ENCODE results near the gene SETD1B. TPM values are rescaled to one million over a fixed set of nuclear protein-coding genes. Genes with fewer than 3 reads are reported as not detected.

Gene SETD1B
- total RNA-seq, 2 experiments from 2014 or later: 33.7 to 35.9 TPM

DNA sequence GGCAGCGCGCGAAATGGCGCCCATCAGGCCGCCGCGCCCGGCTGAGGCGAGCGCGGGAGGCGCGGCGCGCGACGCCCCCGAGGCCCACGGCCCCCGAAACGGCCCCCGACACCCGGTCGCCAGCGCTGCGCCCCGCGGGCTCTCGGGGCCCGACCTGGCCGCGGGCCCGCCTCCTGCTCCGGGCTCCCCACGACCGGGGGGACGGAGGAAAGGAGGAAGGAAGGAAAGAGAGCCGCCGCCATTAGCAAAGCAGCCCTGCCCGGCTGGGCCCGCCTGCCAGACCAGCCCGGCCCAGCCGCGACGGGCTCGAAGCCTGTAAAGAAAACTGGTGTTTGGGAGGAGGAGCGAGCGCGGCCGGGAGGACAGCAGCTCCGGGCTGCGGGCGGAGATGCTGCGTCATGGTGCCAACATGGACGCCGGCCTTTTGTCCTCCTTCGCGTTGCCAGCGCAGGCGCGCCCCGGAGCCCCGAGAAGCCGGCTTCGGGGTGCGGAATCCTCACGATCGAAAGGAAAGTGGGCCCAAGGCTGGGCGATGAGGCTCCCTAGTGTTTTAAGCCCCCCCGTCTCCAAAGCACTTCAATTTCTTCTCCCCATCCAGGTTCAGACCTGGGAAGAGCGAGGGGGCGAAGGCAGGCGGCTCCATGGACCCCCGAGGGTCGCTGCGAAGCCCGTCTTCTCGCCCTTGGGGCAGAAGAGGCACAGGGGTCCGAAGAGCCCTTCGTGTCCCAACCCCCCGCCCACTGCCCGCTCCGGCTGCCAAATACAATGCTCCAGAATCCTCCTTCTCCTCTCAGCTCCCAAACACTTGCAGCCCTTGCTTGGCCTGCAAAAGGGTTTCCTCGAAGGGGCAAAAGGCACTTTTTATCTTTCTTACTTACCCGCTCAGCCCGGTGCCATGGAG is 2.9 kb upstream of the SETD1B start:
- peak overlapping the region; percentile 100 for H3K27ac Mint-ChIP-seq
- H3K36me3 Mint-ChIP-seq: peaks cover 24% of the 10 kb centered on the region
- CTCF ChIA-PET: interaction anchor here (0.6 to 45.4 kb wide), 4 partner anchors 3 to 911 kb away, joined by 3 to 1678 read pairs (median 848); partner anchors contain the start of genes PSMD9, RHOF and SETD1B
- peaks cover 26% of the 10 kb centered on the region for H3K4me1 Mint-ChIP-seq
- DNase-seq (peak; percentile 84), ATAC-seq (peak; percentile 10)
- no peaks in the 10 kb centered on the region for H3K27me3 Mint-ChIP-seq
- H3K4me3 Mint-ChIP-seq: peak overlapping the region; percentile 89
- H3K9me3 Mint-ChIP-seq (ENCODE audit: low read depth): no peaks in the 10 kb centered on the region

DNA sequence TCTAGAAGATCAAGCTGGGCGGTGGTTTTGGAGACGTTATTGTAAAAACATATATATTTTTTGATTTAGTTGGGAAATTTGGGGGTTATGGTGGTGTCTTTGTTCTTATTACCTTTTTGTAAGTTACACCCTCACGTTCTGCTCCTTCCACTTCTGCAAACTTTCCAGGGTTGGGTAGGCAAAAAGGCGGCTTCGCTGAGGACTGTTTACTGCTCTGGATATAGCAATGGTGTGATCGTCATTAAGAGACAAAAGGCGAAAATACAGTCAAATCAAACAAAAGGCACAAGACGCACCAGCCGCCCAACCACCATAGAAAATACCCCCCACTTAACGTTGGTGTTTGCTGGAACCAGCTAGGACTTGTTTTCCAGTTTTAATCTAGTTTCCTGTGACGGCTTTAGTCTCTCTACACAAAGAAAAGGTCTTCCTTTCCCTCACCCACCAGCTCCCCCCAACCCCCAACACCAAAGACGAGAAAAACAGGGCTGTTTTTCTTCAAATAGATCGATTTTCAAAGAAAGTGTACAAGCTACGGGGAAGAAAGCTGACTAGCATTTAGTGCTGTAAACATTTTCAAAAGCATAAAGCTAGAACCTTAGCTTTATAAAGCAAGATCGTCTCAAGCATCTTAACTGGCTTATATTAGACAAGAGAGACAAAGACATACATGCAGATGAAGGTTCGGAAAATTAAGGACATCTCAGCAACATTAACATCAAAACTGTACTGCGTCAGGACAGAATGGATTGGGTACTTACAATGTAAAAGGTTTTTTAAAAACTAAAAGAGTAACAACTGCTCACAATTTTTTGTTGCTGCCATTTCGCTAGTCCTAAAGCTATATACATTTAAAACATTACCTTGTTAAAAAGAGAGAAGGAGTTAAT is 2.0 kb upstream of the SETD1B start:
- H3K9me3 Mint-ChIP-seq (ENCODE audit: low read depth): no peaks in the 10 kb centered on the region
- CTCF ChIA-PET: interaction anchor here (1.4 to 45.4 kb wide), 5 partner anchors 4 to 116 kb away, joined by 3 to 1678 read pairs (median 17); partner anchors contain the start of genes CFAP251, PSMD9, RHOF and SETD1B
- peaks cover 29% of the 10 kb centered on the region for H3K36me3 Mint-ChIP-seq
- DNase-seq: peak; percentile 70
- no peaks in the 10 kb centered on the region for H3K27me3 Mint-ChIP-seq
- no peak for ATAC-seq
- H3K4me3 Mint-ChIP-seq: peak overlapping the region; percentile 89
- H3K4me1 Mint-ChIP-seq: peaks cover 35% of the 10 kb centered on the region
- H3K27ac Mint-ChIP-seq: peak overlapping the region; percentile 100

DNA sequence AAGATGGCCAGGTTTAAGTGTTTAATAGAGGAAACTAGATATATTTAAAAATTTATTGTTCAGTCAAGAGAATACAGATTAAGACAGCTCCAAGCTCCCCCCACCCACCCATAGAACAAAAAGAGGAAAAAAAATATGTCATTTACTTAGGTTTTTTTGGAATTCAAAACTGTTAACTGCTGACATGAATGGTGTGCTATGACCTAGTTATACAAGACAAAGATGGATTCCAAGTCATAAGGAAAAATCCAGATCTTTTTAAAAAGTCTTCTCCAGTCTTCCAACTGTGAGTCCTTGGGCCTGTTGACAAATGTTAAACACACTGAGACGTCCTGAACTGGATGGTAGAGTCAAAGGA is 1.3 kb upstream of the SETD1B start:
- H3K27ac Mint-ChIP-seq: peak overlapping the region; percentile 100
- H3K27me3 Mint-ChIP-seq: no peaks in the 10 kb centered on the region
- H3K36me3 Mint-ChIP-seq: peaks cover 30% of the 10 kb centered on the region
- DNase-seq: no peak
- no peaks in the 10 kb centered on the region for H3K9me3 Mint-ChIP-seq (ENCODE audit: low read depth)
- CTCF ChIA-PET: interaction anchor here (1.4 to 45.4 kb wide), 5 partner anchors 5 to 116 kb away, joined by 3 to 1678 read pairs (median 17); partner anchors contain the start of genes CFAP251, PSMD9, RHOF and SETD1B
- H3K4me1 Mint-ChIP-seq: peaks cover 38% of the 10 kb centered on the region
- H3K4me3 Mint-ChIP-seq: peak overlapping the region; percentile 89
- ATAC-seq: no peak

DNA sequence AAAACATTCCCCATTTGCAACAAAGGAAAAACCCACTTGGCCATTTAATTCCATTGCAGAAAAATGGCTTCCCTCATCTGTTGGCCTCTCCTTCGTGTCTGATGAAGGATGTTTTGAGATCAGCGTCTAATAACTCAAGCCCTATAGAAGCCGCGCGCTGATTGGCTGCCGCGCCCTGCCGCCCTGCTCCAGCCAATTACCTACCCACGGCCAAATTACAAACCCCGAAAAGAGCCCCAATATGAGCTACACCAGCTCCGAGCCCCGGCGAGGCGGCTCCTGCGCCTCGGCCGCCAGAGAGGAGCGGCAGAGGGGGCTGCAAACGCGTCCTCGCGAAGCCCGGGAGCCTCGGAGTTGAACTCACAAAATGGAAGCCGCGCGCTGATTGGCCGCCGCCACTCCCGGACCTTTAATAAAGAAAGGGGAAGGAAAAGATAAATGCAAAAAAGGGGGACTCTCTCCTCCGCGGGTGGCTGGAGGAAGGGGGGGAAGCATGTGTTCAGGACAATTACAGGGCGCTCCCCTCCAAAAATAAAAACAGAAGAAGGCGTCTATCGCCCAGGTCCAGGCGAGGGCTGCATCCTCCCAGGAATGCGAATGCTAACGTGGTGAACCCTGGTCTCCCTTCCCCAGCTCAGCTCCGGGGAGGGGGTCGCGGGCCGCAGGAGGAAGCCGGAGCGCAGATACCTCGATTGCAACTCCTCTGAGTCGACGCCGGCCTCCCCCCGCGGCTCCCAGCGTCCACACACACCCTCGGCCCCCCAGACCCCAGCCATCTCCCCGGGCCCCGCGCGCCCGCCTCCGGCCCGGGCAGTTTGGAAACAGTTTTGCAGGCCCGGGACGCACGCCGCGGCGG is 738 bp upstream of the SETD1B start:
- Mint-ChIP-seq H3K36me3 (peaks cover 30% of the 10 kb centered on the region), H3K4me3 (peak overlapping the region; percentile 89), H3K4me1 (peaks cover 34% of the 10 kb centered on the region), H3K9me3 (ENCODE audit: low read depth) (no peaks in the 10 kb centered on the region), H3K27ac (peak overlapping the region; percentile 100), H3K27me3 (no peaks in the 10 kb centered on the region)
- peak; percentile 68 for ATAC-seq
- DNase-seq: peak; percentile 95
- CTCF ChIA-PET: interaction anchor here (0.6 to 45.4 kb wide), 6 partner anchors 6 to 115 kb away, joined by 3 to 1678 read pairs (median 10); partner anchors contain the start of genes CFAP251, PSMD9, RHOF and SETD1B

DNA sequence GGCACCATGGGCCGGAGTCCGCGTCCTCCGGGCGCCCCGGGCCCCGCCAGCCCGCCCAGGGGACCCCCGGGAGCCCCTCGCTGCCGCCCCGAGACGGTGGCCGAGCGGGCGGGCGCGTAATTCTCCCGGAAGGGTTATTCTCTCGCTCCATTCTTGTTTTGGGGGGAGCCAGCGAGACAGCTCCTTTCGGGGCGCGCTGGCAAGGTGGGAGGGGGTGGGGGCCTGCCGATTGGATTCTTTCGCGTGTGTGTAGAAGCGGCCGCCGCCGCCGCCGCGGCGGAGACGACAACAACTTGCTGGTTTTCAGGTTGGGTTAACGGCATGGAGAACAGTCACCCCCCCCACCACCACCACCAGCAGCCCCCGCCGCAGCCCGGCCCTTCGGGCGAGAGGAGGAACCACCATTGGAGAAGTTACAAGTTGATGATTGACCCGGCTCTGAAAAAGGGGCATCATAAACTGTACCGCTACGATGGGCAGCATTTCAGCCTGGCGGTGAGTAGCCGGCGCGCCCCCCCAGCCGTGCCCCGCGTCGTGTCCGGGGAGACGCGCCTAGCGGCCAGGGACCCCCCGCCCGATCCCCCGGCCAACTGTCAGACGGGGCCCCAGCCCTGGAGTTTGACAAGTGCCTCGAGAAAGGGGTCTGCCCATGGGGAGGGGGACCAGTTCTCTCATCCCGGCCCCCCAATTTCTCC is 755 bp downstream of the SETD1B start:
- Mint-ChIP-seq H3K4me3 (peak overlapping the region; percentile 85), H3K27me3 (no peaks in the 10 kb centered on the region), H3K4me1 (peaks cover 25% of the 10 kb centered on the region), H3K36me3 (peaks cover 35% of the 10 kb centered on the region), H3K27ac (peak overlapping the region; percentile 95), H3K9me3 (ENCODE audit: low read depth) (no peaks in the 10 kb centered on the region)
- ATAC-seq (no peak), DNase-seq (peak; percentile 68)
- CTCF ChIA-PET: interaction anchor here (0.7 to 45.4 kb wide), 4 partner anchors 7 to 84 kb away, joined by 4 to 1678 read pairs (median 844); partner anchors contain the start of genes PSMD9, RHOF and SETD1B

DNA sequence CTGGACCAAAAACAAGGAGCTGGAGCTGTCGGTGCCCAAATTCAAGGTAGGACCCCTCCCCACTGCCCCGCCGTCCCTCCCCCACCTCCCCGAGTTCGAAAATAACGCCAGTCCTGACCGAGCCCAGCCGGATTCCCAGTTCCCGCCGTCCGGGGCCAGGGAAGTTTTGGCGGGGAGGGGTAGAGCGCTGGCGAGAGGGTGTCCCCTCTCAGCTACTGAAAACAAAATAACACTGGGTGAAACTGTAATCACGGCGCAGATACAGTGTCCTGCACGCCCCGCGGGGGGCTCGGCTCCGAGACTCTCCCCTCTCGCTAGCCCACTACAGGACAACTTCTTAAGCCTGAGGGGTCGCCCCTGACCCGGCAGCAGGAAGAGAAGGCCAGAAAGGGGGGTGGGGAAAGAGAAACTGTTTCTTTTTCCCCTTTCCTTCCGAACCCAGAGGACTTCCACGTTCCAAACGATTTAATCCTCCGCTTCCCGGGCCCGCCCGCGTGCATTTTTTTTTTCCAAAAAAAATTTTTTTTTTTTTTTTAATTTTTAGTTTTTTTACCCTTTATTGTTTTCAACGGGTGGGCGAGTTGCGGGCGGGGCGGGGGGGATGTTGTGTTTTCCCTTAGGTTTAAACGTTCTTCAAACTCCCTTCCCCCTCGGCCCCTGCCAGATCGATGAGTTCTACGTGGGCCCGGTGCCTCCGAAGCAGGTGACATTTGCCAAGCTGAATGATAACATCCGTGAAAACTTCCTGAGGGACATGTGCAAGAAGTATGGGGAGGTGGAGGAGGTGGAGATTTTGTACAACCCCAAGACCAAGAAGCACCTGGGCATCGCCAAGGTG is 1.6 kb downstream of the SETD1B start:
- Mint-ChIP-seq H3K9me3 (ENCODE audit: low read depth) (no peaks in the 10 kb centered on the region), H3K27me3 (no peaks in the 10 kb centered on the region), H3K27ac (peak overlapping the region; percentile 95), H3K4me3 (peak overlapping the region; percentile 85), H3K36me3 (peaks cover 39% of the 10 kb centered on the region), H3K4me1 (peaks cover 28% of the 10 kb centered on the region)
- ATAC-seq (no peak), DNase-seq (no peak)
- CTCF ChIA-PET: interaction anchor here (2.6 to 32.8 kb wide), 2 partner anchors 23 to 83 kb away, joined by 10 to 1678 read pairs; partner anchors contain the start of genes PSMD9, RHOF and SETD1B

DNA sequence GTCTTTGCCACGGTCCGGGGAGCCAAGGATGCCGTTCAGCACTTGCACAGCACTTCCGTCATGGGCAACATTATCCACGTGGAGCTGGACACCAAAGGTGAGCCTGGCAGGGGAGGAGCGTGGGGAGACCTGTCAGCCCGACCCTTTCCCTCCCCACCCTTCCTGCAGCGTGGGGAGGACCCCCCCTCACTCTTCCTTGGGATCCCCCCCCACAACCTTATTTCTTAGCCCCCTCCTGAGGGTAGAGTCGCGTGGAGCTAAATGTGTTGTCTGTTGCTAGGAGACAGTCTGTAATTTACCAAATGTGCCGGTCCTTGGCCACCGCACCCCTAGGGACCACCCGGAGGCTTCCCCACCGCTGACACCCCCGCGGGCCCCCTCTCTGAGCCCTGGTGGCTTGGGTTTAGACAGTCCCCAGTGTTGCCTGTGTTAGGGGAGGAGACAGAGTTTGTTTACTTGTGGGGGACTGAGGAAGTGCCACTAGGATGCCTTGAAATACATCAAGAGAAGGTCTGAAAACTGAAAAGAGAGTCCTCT is 2.3 kb downstream of the SETD1B start:
- H3K4me1 Mint-ChIP-seq: peaks cover 34% of the 10 kb centered on the region
- no peaks in the 10 kb centered on the region for H3K9me3 Mint-ChIP-seq (ENCODE audit: low read depth)
- H3K36me3 Mint-ChIP-seq: peaks cover 41% of the 10 kb centered on the region
- peak overlapping the region; percentile 95 for H3K27ac Mint-ChIP-seq
- no peaks in the 10 kb centered on the region for H3K27me3 Mint-ChIP-seq
- DNase-seq (no peak), ATAC-seq (no peak)
- CTCF ChIA-PET: interaction anchor here (0.7 to 32.8 kb wide), 3 partner anchors 24 to 307 kb away, joined by 3 to 1678 read pairs (median 10); partner anchors contain the start of genes PSMD9, RHOF and SETD1B
- peak overlapping the region; percentile 85 for H3K4me3 Mint-ChIP-seq

DNA sequence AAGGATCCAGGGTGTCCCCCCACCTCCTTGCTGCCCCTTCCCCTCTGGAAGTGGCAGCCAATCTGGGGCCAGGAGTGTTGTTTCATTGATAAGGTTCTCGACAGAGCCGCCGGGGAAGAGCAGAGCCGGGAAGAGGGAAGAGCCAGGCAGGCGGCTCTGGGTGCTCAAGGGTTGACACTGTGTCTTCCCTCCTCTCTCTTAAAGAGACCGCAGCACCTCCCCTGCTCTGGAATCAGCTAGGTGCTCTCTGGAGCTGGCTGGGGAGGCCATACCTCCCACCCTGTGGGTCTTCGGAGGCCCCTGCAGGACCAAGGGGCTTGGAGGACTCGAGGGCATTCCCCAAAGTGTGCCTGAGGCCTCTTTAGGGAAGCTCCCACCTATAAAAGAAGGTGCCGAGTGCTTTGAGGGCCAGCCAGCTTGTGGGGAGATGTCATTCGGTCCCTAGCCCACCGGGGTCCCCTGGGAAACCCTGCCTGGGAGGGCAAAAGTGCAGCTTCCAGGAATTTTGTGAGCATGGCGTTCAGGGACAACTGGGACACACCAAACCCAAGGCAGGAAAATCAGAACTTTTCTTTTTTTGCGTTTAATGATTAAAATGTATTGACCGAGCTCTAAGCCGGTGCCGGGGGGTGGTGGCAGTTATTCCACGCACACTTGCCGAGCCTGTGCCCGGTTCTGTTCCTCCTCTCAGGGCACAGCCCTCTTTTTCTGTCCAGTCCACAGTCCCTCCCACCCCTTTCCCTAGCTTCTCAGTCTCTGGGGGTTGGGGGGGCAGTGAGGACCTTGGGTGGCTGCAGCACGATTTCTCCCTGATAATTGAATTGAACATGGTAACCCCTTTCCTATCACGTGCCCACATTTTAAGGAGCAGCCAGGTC is 3.0 kb downstream of the SETD1B start:
- peaks cover 34% of the 10 kb centered on the region for H3K36me3 Mint-ChIP-seq
- H3K9me3 Mint-ChIP-seq (ENCODE audit: low read depth): no peaks in the 10 kb centered on the region
- no peak for DNase-seq
- peak overlapping the region; percentile 95 for H3K27ac Mint-ChIP-seq
- peak overlapping the region; percentile 85 for H3K4me3 Mint-ChIP-seq
- ATAC-seq: no peak
- CTCF ChIA-PET: interaction anchor here (0.7 to 32.8 kb wide), 4 partner anchors 25 to 307 kb away, joined by 3 to 1678 read pairs (median 7); partner anchors contain the start of genes PSMD9, RHOF and SETD1B
- no peaks in the 10 kb centered on the region for H3K27me3 Mint-ChIP-seq
- peaks cover 40% of the 10 kb centered on the region for H3K4me1 Mint-ChIP-seq

DNA sequence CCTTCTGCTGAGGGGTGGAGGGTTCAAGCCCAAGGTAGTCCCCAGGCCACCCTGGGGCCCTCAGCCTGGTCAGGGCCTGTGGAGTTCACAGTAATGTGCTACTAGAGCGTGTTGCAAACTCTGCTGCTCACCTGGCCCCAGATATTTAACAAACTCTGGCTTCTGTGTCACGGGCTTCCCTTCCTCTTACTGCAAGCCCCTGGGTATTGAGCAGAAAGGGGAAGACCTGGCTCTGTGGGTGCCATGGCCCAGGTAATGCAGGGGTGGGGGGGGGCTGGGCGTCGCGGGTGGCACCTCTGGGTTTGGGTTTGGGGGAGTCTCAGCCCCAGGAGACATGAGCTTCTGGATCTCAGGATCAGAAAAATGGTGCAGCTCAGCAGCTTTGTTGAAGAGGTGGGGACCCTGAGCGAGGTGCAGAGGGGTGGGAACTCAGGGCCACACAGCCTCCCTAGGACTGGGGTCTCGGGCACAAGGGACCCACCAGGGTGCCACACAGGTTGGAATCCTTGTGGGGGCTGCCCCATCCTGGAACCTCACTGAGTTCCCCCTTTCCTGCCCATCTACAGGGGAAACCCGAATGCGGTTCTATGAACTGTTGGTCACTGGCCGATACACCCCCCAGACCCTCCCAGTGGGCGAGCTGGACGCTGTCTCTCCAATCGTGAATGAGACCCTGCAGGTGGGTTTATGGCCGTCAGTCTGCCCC is 4.0 kb downstream of the SETD1B start:
- DNase-seq (no peak), ATAC-seq (no peak)
- CTCF ChIA-PET: interaction anchor here (1.0 to 32.8 kb wide), 2 partner anchors 26 to 139 kb away, joined by 3 to 1678 read pairs; partner anchors contain the start of genes RHOF and SETD1B
- no peak overlapping the region for H3K4me3 Mint-ChIP-seq
- peaks cover 45% of the 10 kb centered on the region for H3K4me1 Mint-ChIP-seq
- no peaks in the 10 kb centered on the region for H3K27me3 Mint-ChIP-seq
- H3K9me3 Mint-ChIP-seq (ENCODE audit: low read depth): no peaks in the 10 kb centered on the region
- peak overlapping the region; percentile 24 for H3K27ac Mint-ChIP-seq
- peaks cover 30% of the 10 kb centered on the region for H3K36me3 Mint-ChIP-seq

DNA sequence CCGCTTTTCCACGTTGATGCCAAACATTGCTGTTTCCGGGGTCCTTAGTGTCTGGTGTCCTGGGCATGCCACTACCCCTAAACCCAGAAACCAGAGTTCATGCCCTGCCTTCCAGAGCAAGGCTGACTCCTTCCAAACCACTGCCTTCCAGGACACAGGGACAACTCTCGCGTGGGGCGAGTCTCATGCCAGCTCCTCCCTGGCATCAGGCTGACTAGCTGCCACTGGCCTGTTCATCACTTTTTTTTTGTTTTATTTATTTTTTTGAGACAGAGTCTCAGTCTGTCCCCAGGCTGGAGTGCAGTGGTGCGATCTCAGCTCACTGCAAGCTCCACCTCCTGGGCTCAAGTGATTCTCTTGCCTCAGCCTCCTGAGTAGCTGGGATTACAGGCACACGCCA is 4.8 kb downstream of the SETD1B start:
- ATAC-seq: no peak
- Mint-ChIP-seq H3K4me3 (no peak overlapping the region), H3K27me3 (no peaks in the 10 kb centered on the region), H3K36me3 (peaks cover 37% of the 10 kb centered on the region), H3K9me3 (ENCODE audit: low read depth) (no peaks in the 10 kb centered on the region), H3K27ac (peak overlapping the region; percentile 28), H3K4me1 (peaks cover 53% of the 10 kb centered on the region)
- CTCF ChIA-PET: interaction anchor here (32.8 kb wide), 1 partner anchor 27 kb away, joined by 1678 read pairs; the partner anchor contains the start of genes RHOF and SETD1B
- no peak for DNase-seq
